Neural cell (in vitro differentiated cells): ENCODE measurements around the gene CCDC174. TPM values are rescaled to one million over a fixed set of nuclear protein-coding genes. Genes with fewer than 3 reads are reported as not detected.

Source experiments
- H2AFZ ChIP-seq: fragments of 200-600, 300-800 bp; sonication (generic), shearing (Covaris generic); 2 replicates; pipeline ENCODE4 v1.6.0; 2014; ENCODE audit warnings: low read depth, mild to moderate bottlenecking, antibody characterized with exemption, low read length, moderate library complexity
- H3F3A ChIP-seq: fragments of 200-600 bp; shearing (Covaris generic); 2 replicates; pipeline ENCODE4 v1.6.1; 2016; ENCODE audit warnings: mild to moderate bottlenecking, moderate library complexity, mixed read lengths, antibody characterized with exemption, low read length; ENCODE audit not compliant: insufficient read depth, poor library complexity, severe bottlenecking
- H3K27ac ChIP-seq: fragments of 200-600, 300-800 bp; sonication (generic), shearing (Covaris generic); 2 replicates; pipeline ENCODE4 v1.5.1; 2014; ENCODE audit warnings: mild to moderate bottlenecking, low read length, moderate library complexity
- H3K27me3 ChIP-seq: fragments of 300-800, 200-600 bp; sonication (generic), shearing (Covaris generic); 2 replicates; pipeline ENCODE4 v1.6.0; 2014; ENCODE audit warnings: mild to moderate bottlenecking, low read depth, low read length, moderate library complexity; ENCODE audit not compliant: insufficient read depth
- H3K36me3 ChIP-seq: fragments of 300-800, 200-600 bp; sonication (generic), shearing (Covaris generic); 2 replicates; pipeline ENCODE4 v1.5.1; 2014; ENCODE audit warnings: mild to moderate bottlenecking, antibody characterized with exemption, low read length, moderate library complexity; ENCODE audit not compliant: insufficient read depth
- H3K4me2 ChIP-seq: fragments of 300-800, 200-600 bp; sonication (generic), shearing (Covaris generic); 2 replicates; pipeline ENCODE4 v1.6.0; 2014; ENCODE audit warnings: mild to moderate bottlenecking, low read length
- H3K4me3 ChIP-seq: fragments of 300-800, 200-600 bp; sonication (generic), shearing (Covaris generic); 2 replicates; pipeline ENCODE4 v1.5.1; 2014; ENCODE audit warnings: mild to moderate bottlenecking, low read length, moderate library complexity
- H3K79me2 ChIP-seq: fragments of 200-600 bp; shearing (Covaris generic); replicated peaks from 2 replicates; pipeline ENCODE4 v1.6.0; 2014; ENCODE audit warnings: mild to moderate bottlenecking, low read length, moderate library complexity; ENCODE audit not compliant: insufficient read depth
- H3K9ac ChIP-seq: fragments of 300-800, 200-600 bp; sonication (generic), shearing (Covaris generic); 2 replicates; pipeline ENCODE4 v1.6.1; 2016; ENCODE audit warnings: mild to moderate bottlenecking, low read length, mixed read lengths
- H3K9me2 ChIP-seq: fragments of 200-600 bp; shearing (Covaris generic); 2 replicates; pipeline ENCODE4 v1.6.1; 2016; ENCODE audit warnings: mild to moderate bottlenecking, low read length, mixed read lengths; ENCODE audit not compliant: insufficient read depth
- H3K9me3 ChIP-seq: fragments of 200-600, 300-800 bp; sonication (generic), shearing (Covaris generic); 2 replicates; pipeline ENCODE4 v1.6.1; 2016; ENCODE audit warnings: mild to moderate bottlenecking, mixed run types, low read length, moderate library complexity, mixed read lengths
- H4K20me1 ChIP-seq: fragments of 200-600 bp; shearing (Covaris generic); 2 replicates; pipeline ENCODE4 v1.6.1; 2016; ENCODE audit warnings: mild to moderate bottlenecking, mixed run types; ENCODE audit not compliant: insufficient read depth
- CTCF ChIP-seq: fragments of 450-650 bp; IDR thresholded peaks from 2 replicates; pipeline ENCODE4 v1.5.1; 2014; ENCODE audit warnings: antibody characterized with exemption, mild to moderate bottlenecking, moderate library complexity; ENCODE audit not compliant: poor library complexity, severe bottlenecking
- EP300 ChIP-seq: fragments of 450-650 bp; conservative IDR thresholded peaks from 2 replicates; pipeline ENCODE4 v1.6.1; 2014; ENCODE audit warnings: antibody characterized with exemption, mild to moderate bottlenecking, moderate library complexity; ENCODE audit not compliant: poor library complexity, severe bottlenecking
- EZH2 ChIP-seq: fragments of 200-600, 300-800 bp; shearing (Covaris generic), sonication (generic); IDR thresholded peaks from 2 replicates; pipeline ENCODE4 v1.6.1; 2014; ENCODE audit warnings: antibody characterized with exemption, low read length, borderline replicate concordance, mild to moderate bottlenecking; ENCODE audit not compliant: insufficient read depth, poor library complexity, severe bottlenecking
- MXI1 ChIP-seq: fragments of 450-650 bp; conservative IDR thresholded peaks from 2 replicates; pipeline ENCODE4 v1.6.1; 2014; ENCODE audit warnings: antibody characterized with exemption, mild to moderate bottlenecking; ENCODE audit not compliant: poor library complexity, severe bottlenecking
- POLR2AphosphoS5 ChIP-seq: IDR thresholded peaks from 2 replicates; pipeline ENCODE4 v1.6.1; 2012
- RAD21 ChIP-seq: fragments of 450-650 bp; conservative IDR thresholded peaks from 2 replicates; pipeline ENCODE4 v1.6.1; 2014; ENCODE audit warnings: antibody characterized with exemption, mild to moderate bottlenecking, moderate library complexity
- REST ChIP-seq: IDR thresholded peaks from 2 replicates; pipeline ENCODE4 v1.6.1; 2012; ENCODE audit warnings: borderline replicate concordance
- SMC3 ChIP-seq: fragments of 450-650 bp; conservative IDR thresholded peaks from 2 replicates; pipeline ENCODE4 v1.6.1; 2014; ENCODE audit warnings: antibody characterized with exemption, mild to moderate bottlenecking, moderate library complexity; ENCODE audit not compliant: poor library complexity
- TAF1 ChIP-seq: IDR thresholded peaks from 2 replicates; pipeline ENCODE4 v1.6.1; 2012; ENCODE audit warnings: low read depth
- polyA plus RNA-seq: library from polyadenylated mRNA; depleted of rRNA; stranded (reverse); fragments of >200 nt; gene quantifications from 2 replicates; pipeline ENCODE4 v1.2.3, GENCODE V29; 2014

Gene CCDC174
- polyA plus RNA-seq, 1 donor from 2014 or later, result 18.0 TPM

GRCh38 chr3:14624498-14624897 lies 27.1 kb upstream of the CCDC174 start:
- no peaks in the 10 kb centered on the region for H4K20me1 ChIP-seq
- H3K9ac ChIP-seq, result no peak overlapping the region
- H3K9me3 ChIP-seq, result no peaks in the 10 kb centered on the region
- no peak overlapping the region for H2AFZ ChIP-seq
- no peaks in the 10 kb centered on the region for H3K9me2 ChIP-seq
- H3K36me3 ChIP-seq, result no peaks in the 10 kb centered on the region
- no peak overlapping the region for H3K27ac ChIP-seq
- no peaks in the 10 kb centered on the region for H3F3A ChIP-seq
- no peaks in the 10 kb centered on the region for H3K79me2 ChIP-seq
- H3K27me3 ChIP-seq, result no peaks in the 10 kb centered on the region
- no peak overlapping the region for H3K4me3 ChIP-seq
- TF ChIP-seq SMC3 (no peak), RAD21 (no peak), MXI1 (no peak), CTCF (no peak), REST (no peak), TAF1 (no peak), EZH2 (no peak), EP300 (no peak), POLR2AphosphoS5 (no peak)
- H3K4me2 ChIP-seq, result no peak overlapping the region

GRCh38 chr3:14625443-14625842 lies 26.1 kb upstream of the CCDC174 start:
- Histone ChIP-seq H3K27ac (no peak overlapping the region), H3K36me3 (no peaks in the 10 kb centered on the region), H3K9ac (no peak overlapping the region), H3K9me3 (no peaks in the 10 kb centered on the region), H3F3A (no peaks in the 10 kb centered on the region), H3K9me2 (no peaks in the 10 kb centered on the region), H3K79me2 (no peaks in the 10 kb centered on the region), H2AFZ (no peak overlapping the region), H3K4me3 (no peak overlapping the region), H3K4me2 (no peak overlapping the region), H3K27me3 (no peaks in the 10 kb centered on the region), H4K20me1 (no peaks in the 10 kb centered on the region)
- TF ChIP-seq POLR2AphosphoS5 (no peak), RAD21 (no peak), REST (no peak), EP300 (no peak), TAF1 (no peak), SMC3 (no peak)
